K562 (cell line): ENCODE results near the gene PRC1. TPM values are rescaled to one million over a fixed set of nuclear protein-coding genes. Genes with fewer than 3 reads are reported as not detected.
A peak's percentile ranks its signal among the peaks of the same experiment; 100 is the strongest.

Experiments used
- BCLAF1 ChIP-seq, 2 experiments: fragments of 450-650 bp in 1 of 2; IDR thresholded peaks; 2 replicates each; pipeline ENCODE4 v1.6.1; 2011 to 2017; ENCODE audit warnings: low read depth in 2 of 2, antibody characterized with exemption in 1 of 2, borderline replicate concordance in 1 of 2, low read length in 1 of 2, mild to moderate bottlenecking in 1 of 2, mixed read lengths in 1 of 2; ENCODE audit not compliant: control insufficient read depth in 1 of 2
- DPF2 ChIP-seq: fragments of 450-650 bp; IDR thresholded peaks from 2 replicates; pipeline ENCODE4 v1.6.1; 2016
- EP300 ChIP-seq: IDR thresholded peaks from 2 replicates; pipeline ENCODE4 v1.6.1; 2012; ENCODE audit warnings: low read length, improper control_type of control experiment
- GABPA ChIP-seq: fragments of 200-800 bp; sonication (Bioruptor generic); conservative IDR thresholded peaks from 2 replicates; pipeline ENCODE4 v1.6.1; 2016; ENCODE audit warnings: low read depth, missing genetic modification characterization, missing compliant biosample characterization
- GTF2E2 ChIP-seq: fragments of 200-800 bp; sonication (Bioruptor generic); IDR thresholded peaks from 2 replicates; pipeline ENCODE4 v1.6.1; 2016; ENCODE audit warnings: missing genetic modification characterization, missing compliant biosample characterization
- HMGN3 ChIP-seq: IDR thresholded peaks from 2 replicates; pipeline ENCODE4 v1.6.1; 2011; ENCODE audit warnings: borderline replicate concordance, low read depth, mild to moderate bottlenecking, mixed read lengths, low read length; ENCODE audit not compliant: insufficient read length; ENCODE audit errors: extremely low read depth
- HMGXB4 ChIP-seq: sonication (generic); formaldehyde crosslinking; IDR thresholded peaks from 2 replicates; pipeline ENCODE4 v1.8.1; 2023; ENCODE audit warnings: mild to moderate bottlenecking, missing genetic modification reagents
- HNRNPLL ChIP-seq: fragments of 200-400 bp; formaldehyde crosslinking; IDR thresholded peaks from 2 replicates; pipeline ENCODE4 v1.6.1; 2017; ENCODE audit warnings: low read length, low read depth, mild to moderate bottlenecking; ENCODE audit not compliant: poor library complexity, severe bottlenecking
- JUND ChIP-seq, 2 experiments: IDR thresholded peaks; 2 replicates in 1 of 2; 3 replicates in 1 of 2; pipeline ENCODE4 v1.6.1; 2011; ENCODE audit warnings: borderline replicate concordance in 2 of 2, low read depth in 2 of 2, low read length in 2 of 2, improper control_type of control experiment in 1 of 2, missing biosample characterization in 1 of 2, missing genetic modification characterization in 1 of 2, missing genetic modification reagents in 1 of 2
- MTA2 ChIP-seq: fragments of 450-650 bp; IDR thresholded peaks from 2 replicates; pipeline ENCODE4 v1.6.1; 2016; ENCODE audit warnings: low read depth
- NRF1 ChIP-seq, 2 experiments: fragments of 450-650 bp; IDR thresholded peaks in 1 of 2; conservative IDR thresholded peaks in 1 of 2; 2 replicates each; pipeline ENCODE4 v1.6.1; 2014; ENCODE audit warnings: mild to moderate bottlenecking in 2 of 2
- RBM22 ChIP-seq: fragments of 200-400 bp; formaldehyde crosslinking; IDR thresholded peaks from 2 replicates; pipeline ENCODE4 v1.6.1; 2018; ENCODE audit warnings: low read length, low read depth; ENCODE audit not compliant: poor library complexity, severe bottlenecking
- SNIP1 ChIP-seq: fragments of 450-650 bp; IDR thresholded peaks from 2 replicates; pipeline ENCODE4 v1.7.1; 2017; ENCODE audit warnings: low read depth, mild to moderate bottlenecking
- ZNF449 ChIP-seq: fragments of 250-450 bp; sonication (Bioruptor Pico); IDR thresholded peaks from 2 replicates; pipeline ENCODE4 v1.8.0; 2022; ENCODE audit warnings: moderate library complexity, mild to moderate bottlenecking, inconsistent platforms
- ZNF583 ChIP-seq: fragments of 250-450 bp; sonication (Bioruptor Pico); IDR thresholded peaks from 2 replicates; pipeline ENCODE4 v1.4.0; 2020
- ZNF707 ChIP-seq: fragments of 250-450 bp; sonication (Bioruptor Pico); conservative IDR thresholded peaks from 2 replicates; pipeline ENCODE4 v1.8.0; 2022; ENCODE audit warnings: inconsistent platforms, mild to moderate bottlenecking, moderate library complexity
- ZNF778 ChIP-seq: fragments of 450-650 bp; formaldehyde crosslinking; IDR thresholded peaks from 2 replicates; pipeline ENCODE4 v1.4.0; 2020; ENCODE audit warnings: mild to moderate bottlenecking, moderate library complexity
- polyA plus RNA-seq, 8 experiments: library from polyadenylated mRNA; depleted of rRNA in 4 of 8; stranded (reverse) in 5 of 8; unstranded in 3 of 8; fragments of >200 nt; fragmentation: Nextera tagmentation in 2 of 8; fragmentation: Illumina TruSeq in 1 of 8; extraction: Ambion mirVana in 2 of 8; extraction: Trizol in 1 of 8; gene quantifications; 2 replicates each; pipeline versions ENCODE4 v1.2.1 to v1.2.3, GENCODE V29; 2011 to 2014; ENCODE audit warnings: inconsistent platforms in 1 of 8, missing spikeins in 1 of 8
- total RNA-seq, 7 experiments: library from RNA; depleted of rRNA in 6 of 7; stranded (reverse); fragments of >200 nt in 6 of 7; fragmentation: Illumina TruSeq in 2 of 7; extraction: Trizol in 2 of 7; gene quantifications; 2 replicates each; pipeline versions ENCODE4 v1.2.1 to v1.2.3, GENCODE V29; 2011 to 2021; ENCODE audit warnings: low replicate concordance in 1 of 7

The PRC1 gene
- total and polyA plus RNA-seq, 9 of the 15 experiments (the other 6 are each of a cell fraction or from before 2014, with no cell fraction given): 156 to 391 (median 240) TPM

GRCh38 chr15:90931828-90932659 is 62.3 kb downstream of the PRC1 start, which contains the start of gene HDDC3 (continued):
- TF ChIP-seq ZNF449 (CRISPR knock-in tag): no peak
- TF ChIP-seq HMGXB4 (CRISPR knock-in tag): peak; percentile 81; the same call in 1 of the 2 replicates
- TF ChIP-seq GABPA: peak; percentile 67
- no peak for TF ChIP-seq ZNF778 (CRISPR knock-in tag)
- TF ChIP-seq DPF2: no peak; the same call in 1 of the 2 replicates
- no peak for TF ChIP-seq ZNF707
- TF ChIP-seq SNIP1: peak; percentile 52; the same call in 1 of the 2 replicates
- TF ChIP-seq HNRNPLL: peak; percentile 76
- TF ChIP-seq RBM22: peak; percentile 76
- peak in 1 of 2 experiments; percentile 43; a peak in 1 of 4 replicates for TF ChIP-seq BCLAF1 (IDR thresholded peaks at IDR 0.05; ENCODE audit: borderline replicate concordance in 1 of 2, control insufficient read depth in 1 of 2, low read depth in 2 of 2, low read length in 1 of 2)
- TF ChIP-seq HMGN3: peak; percentile 80
- peak; percentile 78 to 82 for TF ChIP-seq NRF1 (conservative IDR thresholded peaks at IDR 0.05 in 1 of 2, IDR thresholded peaks at IDR 0.05 in 1 of 2)
- peak; percentile 40 for TF ChIP-seq EP300
- no peak for TF ChIP-seq GTF2E2 (tag)
- no peak for TF ChIP-seq ZNF583 (CRISPR knock-in tag)
- peak; percentile 66 for TF ChIP-seq JUND (IDR thresholded peaks at IDR 0.05; ENCODE audit: borderline replicate concordance, low read depth, low read length)
- TF ChIP-seq JUND (tag; IDR thresholded peaks at IDR 0.05; ENCODE audit: borderline replicate concordance, low read depth, low read length): peak; percentile 41; the same call in 1 of the 3 replicates
- TF ChIP-seq MTA2: no peak
